GM20000 (cell line): ENCODE measurements around the gene DNAH10.

ENCODE experiments used
- DNase-seq: peaks from one replicate; pipeline ENCODE4 v3.0.0; 2012; ENCODE audit warnings: low spot score
- TF ChIP-seq, protein P1 (sequence below): IDR thresholded peaks from 2 replicates; pipeline ENCODE4 v1.5.1; 2012; ENCODE audit warnings: mild to moderate bottlenecking, control low read depth; ENCODE audit errors: extremely low read depth, missing control alignments

Gene DNAH10

DNA sequence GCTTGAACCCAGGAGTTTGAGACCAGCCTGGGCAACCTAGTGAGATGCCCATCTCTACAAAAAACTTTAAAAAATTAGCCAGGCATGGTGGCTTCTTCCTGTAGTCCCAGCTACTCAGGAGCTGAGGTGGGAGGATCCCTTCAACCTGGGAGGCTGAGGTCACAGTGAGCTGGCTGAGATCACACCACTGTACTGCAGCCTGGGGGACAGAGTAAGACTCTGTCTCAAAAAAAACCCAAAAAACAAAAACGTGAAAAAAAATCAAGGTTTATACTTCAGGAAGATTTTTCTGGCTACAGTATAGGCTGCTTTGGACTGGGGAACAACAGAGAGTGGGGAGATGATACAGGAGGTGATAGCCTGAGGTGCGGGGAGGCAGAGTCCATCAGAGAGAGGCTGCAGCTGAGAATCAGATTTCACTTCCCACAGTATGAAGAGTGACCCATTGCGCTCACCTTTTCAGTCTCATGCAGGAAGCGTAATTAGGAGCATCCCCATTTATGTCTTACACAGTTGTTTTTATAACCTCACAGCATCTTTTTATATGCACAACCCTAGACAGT, 28.9 kb downstream of the DNAH10 start:
- no peak for DNase-seq
- TF ChIP-seq, protein P1, sequence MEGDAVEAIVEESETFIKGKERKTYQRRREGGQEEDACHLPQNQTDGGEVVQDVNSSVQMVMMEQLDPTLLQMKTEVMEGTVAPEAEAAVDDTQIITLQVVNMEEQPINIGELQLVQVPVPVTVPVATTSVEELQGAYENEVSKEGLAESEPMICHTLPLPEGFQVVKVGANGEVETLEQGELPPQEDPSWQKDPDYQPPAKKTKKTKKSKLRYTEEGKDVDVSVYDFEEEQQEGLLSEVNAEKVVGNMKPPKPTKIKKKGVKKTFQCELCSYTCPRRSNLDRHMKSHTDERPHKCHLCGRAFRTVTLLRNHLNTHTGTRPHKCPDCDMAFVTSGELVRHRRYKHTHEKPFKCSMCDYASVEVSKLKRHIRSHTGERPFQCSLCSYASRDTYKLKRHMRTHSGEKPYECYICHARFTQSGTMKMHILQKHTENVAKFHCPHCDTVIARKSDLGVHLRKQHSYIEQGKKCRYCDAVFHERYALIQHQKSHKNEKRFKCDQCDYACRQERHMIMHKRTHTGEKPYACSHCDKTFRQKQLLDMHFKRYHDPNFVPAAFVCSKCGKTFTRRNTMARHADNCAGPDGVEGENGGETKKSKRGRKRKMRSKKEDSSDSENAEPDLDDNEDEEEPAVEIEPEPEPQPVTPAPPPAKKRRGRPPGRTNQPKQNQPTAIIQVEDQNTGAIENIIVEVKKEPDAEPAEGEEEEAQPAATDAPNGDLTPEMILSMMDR = no peak

DNA sequence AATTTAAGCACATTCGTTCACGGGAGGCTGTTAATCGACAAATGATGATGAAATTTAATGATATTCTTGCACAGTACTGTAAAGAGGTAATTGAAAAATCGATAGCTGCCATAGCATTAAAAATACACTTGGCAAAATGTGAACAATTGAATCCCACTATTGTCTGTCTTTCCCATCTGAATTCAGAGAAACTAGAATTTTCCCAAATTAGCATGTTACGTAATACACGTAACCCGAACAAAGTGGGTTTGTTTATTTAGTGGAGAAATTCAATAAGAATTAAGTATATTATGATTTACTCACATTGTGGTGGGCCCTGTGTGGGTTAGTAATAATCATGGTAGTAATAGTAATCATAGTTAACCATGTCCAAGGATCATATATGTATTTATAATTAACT, 31.9 kb downstream of the DNAH10 start:
- TF ChIP-seq, protein P1 = no peak
- DNase-seq = no peak

DNA sequence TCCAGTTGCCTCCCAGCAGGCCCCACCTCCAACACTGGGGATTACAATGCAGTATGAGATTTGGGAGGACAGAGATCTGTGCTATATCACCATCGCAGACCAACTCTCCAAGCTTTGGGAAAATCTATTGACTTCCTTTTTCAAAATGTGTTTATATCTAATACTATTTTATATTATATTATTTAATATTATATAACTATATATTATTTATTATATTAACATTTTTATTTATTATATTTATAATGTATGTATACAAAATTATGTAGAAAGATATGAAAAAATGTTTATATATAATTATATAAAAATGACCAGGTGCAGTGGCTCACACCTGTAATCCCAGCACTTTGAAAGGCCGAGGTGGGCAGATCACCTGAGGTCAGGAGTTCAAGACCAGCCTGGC, 36.4 kb downstream of the DNAH10 start:
- TF ChIP-seq, protein P1 = no peak
- DNase-seq = no peak

DNA sequence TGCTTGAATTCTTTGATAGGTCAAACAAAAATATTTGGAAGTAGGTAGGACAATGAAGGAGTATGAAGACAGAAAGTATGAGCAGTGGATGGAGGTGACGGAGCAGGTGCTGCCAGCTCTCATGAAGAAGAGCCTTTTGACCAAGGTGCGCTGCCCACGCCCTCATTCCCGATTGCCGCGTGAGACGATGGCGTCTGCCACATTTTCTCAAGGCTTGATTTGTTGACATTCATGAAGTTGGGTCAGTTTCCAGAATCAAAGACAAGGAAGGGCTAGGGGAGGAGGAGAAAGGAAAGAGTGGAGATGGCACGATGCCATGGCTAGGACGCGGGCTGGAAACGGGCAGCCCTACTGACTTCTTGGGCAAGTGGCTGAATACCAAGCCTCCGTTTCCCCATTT, 37.1 kb downstream of the DNAH10 start:
- no peak for DNase-seq
- TF ChIP-seq, protein P1 = no peak

DNA sequence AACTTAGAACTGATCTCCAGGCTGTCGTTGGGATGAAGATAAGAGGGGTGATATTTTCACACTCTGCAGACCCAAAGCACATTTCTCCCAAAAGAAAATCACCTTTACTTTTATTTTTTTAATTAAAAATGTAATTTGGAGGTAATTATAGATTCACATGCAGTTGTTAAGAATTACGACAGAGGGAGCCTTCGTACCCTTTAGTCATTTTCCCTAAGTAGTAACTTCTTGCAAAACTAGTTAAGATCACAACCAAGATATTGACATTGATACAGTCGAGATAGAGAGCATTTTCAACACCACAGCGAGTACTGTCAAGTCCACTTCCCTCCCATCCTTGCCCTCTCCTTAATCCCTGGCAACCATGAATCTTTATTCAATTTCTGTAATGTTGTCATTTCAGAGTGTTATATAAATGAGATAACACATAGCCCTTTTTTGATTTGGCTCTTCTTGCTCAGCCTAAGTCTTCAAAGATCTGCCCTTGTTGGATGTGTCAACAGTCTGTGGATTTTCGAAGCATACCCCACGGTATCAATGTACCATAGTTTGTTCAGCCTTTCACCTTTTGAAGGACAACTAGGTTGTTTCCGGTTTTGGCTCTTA, 39.6 kb downstream of the DNAH10 start:
- TF ChIP-seq, protein P1 = peak; percentile 9
- DNase-seq = peak; percentile 38

DNA sequence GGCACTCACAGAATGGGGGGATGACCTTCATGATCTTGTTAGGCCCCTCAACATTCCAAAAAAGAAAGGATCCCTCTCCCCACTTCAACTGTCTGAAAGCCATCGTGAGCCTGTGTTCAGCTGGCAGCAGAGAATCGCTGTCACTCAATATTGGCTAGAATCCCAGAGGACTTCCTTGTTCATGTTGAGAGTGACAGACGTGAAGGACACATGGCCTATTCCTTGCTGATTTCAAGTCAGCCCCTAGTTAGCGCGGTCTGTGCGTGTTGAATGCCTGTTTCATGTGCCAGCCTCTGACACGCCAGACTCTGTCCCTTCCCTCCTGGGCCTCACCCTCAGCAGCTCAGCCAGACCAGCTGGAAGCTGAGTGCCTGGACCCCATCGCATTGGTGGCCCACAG, 43.1 kb downstream of the DNAH10 start:
- TF ChIP-seq, protein P1 = no peak
- no peak for DNase-seq

DNA sequence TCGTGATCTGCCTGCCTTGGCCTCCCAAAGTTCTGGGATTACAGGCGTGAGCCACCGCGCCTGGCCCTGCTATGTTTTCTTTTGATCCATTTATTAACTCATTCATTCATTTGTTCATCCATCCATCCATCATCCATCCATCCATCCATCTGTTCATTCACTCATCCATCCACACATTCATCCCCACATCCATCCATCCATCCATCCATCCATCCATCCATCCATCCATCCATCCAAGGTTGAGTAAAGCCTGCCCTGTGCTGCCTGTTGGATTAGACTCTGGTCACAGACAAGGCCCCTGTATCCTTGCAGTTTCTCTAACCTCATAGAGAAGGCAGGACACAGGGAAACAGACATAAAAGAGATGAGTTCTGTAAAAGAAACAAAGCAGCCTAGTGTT, 44.9 kb downstream of the DNAH10 start:
- TF ChIP-seq, protein P1 = no peak
- no peak for DNase-seq
